HG03064 (cell line): ENCODE results near the gene GPR17.

Experiments used
- ATAC-seq: cut with Tn5 transposase; IDR thresholded peaks from one replicate; pipeline ENCODE4 v1.9.1; 2021; ENCODE audit warnings: low read depth; ENCODE audit not compliant: unreplicated experiment

The GPR17 gene

GRCh38 chr2:127638361-127639110, 7.4 kb upstream of the GPR17 start:
- no peak for ATAC-seq

GRCh38 chr2:127639111-127639474, 6.9 kb upstream of the GPR17 start:
- no peak for ATAC-seq

GRCh38 chr2:127640082-127641072, 5.6 kb upstream of the GPR17 start:
- no peak for ATAC-seq

GRCh38 chr2:127641133-127641532, 4.8 kb upstream of the GPR17 start:
- ATAC-seq, result no peak

- no peak for ATAC-seq
These were observed 4.0 kb upstream of the GPR17 start for GRCh38 chr2:127641846-127642507.

GRCh38 chr2:127642706-127643438, 3.1 kb upstream of the GPR17 start:
- ATAC-seq, result no peak

- no peak for ATAC-seq
These were observed 2.4 kb upstream of the GPR17 start for GRCh38 chr2:127643439-127644065.

- no peak for ATAC-seq
These were observed 1.6 kb upstream of the GPR17 start for GRCh38 chr2:127644066-127645025.

- no peak for ATAC-seq
These were observed 943 bp upstream of the GPR17 start for GRCh38 chr2:127645026-127645394.

- no peak for ATAC-seq
These were observed 711 bp downstream of the GPR17 start for GRCh38 chr2:127646487-127647241.

GRCh38 chr2:127647242-127648190, 1.6 kb downstream of the GPR17 start:
- no peak for ATAC-seq

GRCh38 chr2:127648321-127648720, 2.4 kb downstream of the GPR17 start:
- ATAC-seq, result no peak

- ATAC-seq, result no peak
These were observed 3.2 kb downstream of the GPR17 start for GRCh38 chr2:127649100-127649611.

GRCh38 chr2:127649684-127650040, 3.7 kb downstream of the GPR17 start:
- no peak for ATAC-seq

GRCh38 chr2:127650041-127650784, 4.3 kb downstream of the GPR17 start:
- ATAC-seq, result no peak

- no peak for ATAC-seq
These were observed 4.9 kb downstream of the GPR17 start for GRCh38 chr2:127650785-127651380.
